DMS 273 (cell line): ENCODE results near the gene SCAF1.

Experiments
- DNase-seq: peaks from one replicate; lab custom pipeline; 2025; ENCODE audit not compliant: unreplicated experiment; lab: John Stamatoyannopoulos, UW

The SCAF1 gene

GRCh38 chr19:49645592-49645991 lies 3.6 kb downstream of the SCAF1 start:
- no peak for DNase-seq

- no peak for DNase-seq
Observed at GRCh38 chr19:49645995-49646394, 4.0 kb downstream of the SCAF1 start.

- DNase-seq = no peak
Observed at GRCh38 chr19:49646586-49646985, 4.6 kb downstream of the SCAF1 start.

GRCh38 chr19:49651029-49651819 lies 9.2 kb downstream of the SCAF1 start:
- DNase-seq = no peak

- no peak for DNase-seq
Observed at GRCh38 chr19:49651820-49652550, 10.0 kb downstream of the SCAF1 start.

- DNase-seq = no peak
Observed at GRCh38 chr19:49652551-49653465, 10.8 kb downstream of the SCAF1 start.

GRCh38 chr19:49653466-49653806 lies 11.4 kb downstream of the SCAF1 start:
- no peak for DNase-seq

GRCh38 chr19:49654581-49654980 lies 12.6 kb downstream of the SCAF1 start:
- DNase-seq = no peak

- DNase-seq = no peak
Observed at GRCh38 chr19:49655570-49656455, 13.8 kb downstream of the SCAF1 start.

GRCh38 chr19:49656456-49657109 lies 14.6 kb downstream of the SCAF1 start:
- DNase-seq = no peak

GRCh38 chr19:49657493-49658138 lies 15.6 kb downstream of the SCAF1 start:
- no peak for DNase-seq

- no peak for DNase-seq
Observed at GRCh38 chr19:49658139-49658517, 16.1 kb downstream of the SCAF1 start.

GRCh38 chr19:49658566-49659442 lies 16.8 kb downstream of the SCAF1 start:
- no peak for DNase-seq

- no peak for DNase-seq
Observed at GRCh38 chr19:49660338-49660961, 18.4 kb downstream of the SCAF1 start.

- no peak for DNase-seq
Observed at GRCh38 chr19:49662011-49662410, 20.0 kb downstream of the SCAF1 start.

- DNase-seq = no peak
Observed at GRCh38 chr19:49663224-49663623, 21.2 kb downstream of the SCAF1 start.

- DNase-seq = peak; percentile 93
Observed at GRCh38 chr19:49664171-49665035, 22.4 kb downstream of the SCAF1 start.
